ENCODE data around the gene MYLK.
"Not testable (repeated sequence)": the region's sequence is repeated elsewhere in the genome, so short reads cannot be mapped to it uniquely, and the experiment has no call there.

MYLK gene

DNA sequence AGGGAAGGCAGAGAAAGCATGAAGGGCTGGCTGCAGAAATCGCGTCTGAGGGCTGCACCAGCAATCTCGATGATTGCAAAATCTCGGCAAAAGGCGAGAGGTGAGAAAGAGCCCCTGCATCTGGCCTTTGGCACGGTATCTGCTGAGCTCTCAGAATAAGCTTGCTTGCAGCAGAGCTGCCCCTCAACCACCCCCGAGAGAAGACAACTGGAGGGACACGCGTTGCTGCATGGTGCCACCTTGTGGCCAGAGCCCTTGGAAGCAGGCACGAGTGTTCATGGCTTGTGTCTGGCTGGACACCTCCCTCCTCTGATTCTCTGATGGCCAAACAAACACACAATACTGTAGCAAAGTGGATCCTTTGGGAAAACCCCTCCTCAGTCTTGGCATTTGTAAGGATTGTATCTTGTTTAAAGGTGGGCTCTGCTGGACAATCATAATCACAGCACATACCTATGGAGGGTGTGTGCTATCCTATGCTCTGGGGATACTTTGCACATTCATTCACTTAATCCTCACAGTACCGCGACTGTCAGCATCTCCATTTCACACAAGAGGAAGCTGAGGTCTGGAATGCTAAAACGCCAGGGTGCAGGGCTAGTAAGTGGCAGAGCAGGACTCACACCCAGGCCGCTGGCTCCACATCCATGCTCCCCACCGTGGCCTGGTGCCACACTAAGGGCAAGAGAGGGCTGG, 164.9 kb downstream of the MYLK start:
- H3K4me3 ChIP-seq (ENCODE audit: control insufficient read depth, low read depth, low read length), result not testable (repeated sequence)
- TF ChIP-seq, protein P1, sequence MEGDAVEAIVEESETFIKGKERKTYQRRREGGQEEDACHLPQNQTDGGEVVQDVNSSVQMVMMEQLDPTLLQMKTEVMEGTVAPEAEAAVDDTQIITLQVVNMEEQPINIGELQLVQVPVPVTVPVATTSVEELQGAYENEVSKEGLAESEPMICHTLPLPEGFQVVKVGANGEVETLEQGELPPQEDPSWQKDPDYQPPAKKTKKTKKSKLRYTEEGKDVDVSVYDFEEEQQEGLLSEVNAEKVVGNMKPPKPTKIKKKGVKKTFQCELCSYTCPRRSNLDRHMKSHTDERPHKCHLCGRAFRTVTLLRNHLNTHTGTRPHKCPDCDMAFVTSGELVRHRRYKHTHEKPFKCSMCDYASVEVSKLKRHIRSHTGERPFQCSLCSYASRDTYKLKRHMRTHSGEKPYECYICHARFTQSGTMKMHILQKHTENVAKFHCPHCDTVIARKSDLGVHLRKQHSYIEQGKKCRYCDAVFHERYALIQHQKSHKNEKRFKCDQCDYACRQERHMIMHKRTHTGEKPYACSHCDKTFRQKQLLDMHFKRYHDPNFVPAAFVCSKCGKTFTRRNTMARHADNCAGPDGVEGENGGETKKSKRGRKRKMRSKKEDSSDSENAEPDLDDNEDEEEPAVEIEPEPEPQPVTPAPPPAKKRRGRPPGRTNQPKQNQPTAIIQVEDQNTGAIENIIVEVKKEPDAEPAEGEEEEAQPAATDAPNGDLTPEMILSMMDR (conservative IDR thresholded peaks at IDR 0.05; ENCODE audit: control insufficient read depth, insufficient read depth, low read depth, low read length), result peak; percentile 81
- peak; percentile 78 for DNase-seq (ENCODE audit: low read depth)

DNA sequence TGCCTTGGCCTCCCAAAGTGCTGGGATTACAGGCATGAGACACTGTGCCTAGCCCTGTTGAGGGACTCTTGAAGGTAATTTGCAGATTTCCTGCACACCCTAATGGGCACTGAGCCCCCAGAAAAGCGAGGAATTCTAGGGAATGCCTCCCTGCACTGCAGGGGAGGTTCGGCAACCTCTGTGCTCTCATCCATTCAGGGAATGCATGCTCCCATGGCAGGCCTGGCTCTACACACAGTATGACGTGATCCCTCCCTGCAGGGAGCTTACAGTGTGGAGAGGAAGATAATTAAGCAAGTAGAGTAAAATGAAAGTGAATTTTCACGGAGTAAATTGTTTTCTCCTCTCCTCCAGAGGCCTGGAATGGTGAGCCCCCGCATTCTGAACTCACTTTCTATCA, 166.0 kb downstream of the MYLK start:
- TF ChIP-seq, protein P1 (conservative IDR thresholded peaks at IDR 0.05; ENCODE audit: control insufficient read depth, insufficient read depth, low read depth, low read length), result no peak
- no peak overlapping the region for H3K4me3 ChIP-seq (ENCODE audit: control insufficient read depth, low read depth, low read length)
- no peak for DNase-seq (ENCODE audit: low read depth)

DNA sequence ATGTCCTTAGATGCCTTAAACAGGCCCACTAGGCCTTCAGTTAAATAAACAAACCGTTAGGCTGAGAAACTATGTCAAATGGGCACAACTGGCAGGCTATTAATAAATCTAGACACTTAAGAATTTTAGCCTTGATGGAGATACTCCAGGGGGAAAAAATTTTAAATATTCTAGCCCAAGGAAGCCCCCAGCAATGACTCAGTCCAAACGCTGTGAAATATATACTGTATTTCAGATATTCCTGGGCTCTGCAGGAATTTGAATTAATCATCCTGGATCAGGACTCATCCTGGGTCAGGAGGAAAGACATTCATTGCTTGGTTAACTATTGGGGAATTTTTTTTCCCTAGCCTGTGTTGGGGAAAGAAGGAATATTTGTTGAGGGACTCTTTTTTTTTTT, 166.7 kb downstream of the MYLK start:
- peak; percentile 45 for DNase-seq (ENCODE audit: low read depth)

DNA sequence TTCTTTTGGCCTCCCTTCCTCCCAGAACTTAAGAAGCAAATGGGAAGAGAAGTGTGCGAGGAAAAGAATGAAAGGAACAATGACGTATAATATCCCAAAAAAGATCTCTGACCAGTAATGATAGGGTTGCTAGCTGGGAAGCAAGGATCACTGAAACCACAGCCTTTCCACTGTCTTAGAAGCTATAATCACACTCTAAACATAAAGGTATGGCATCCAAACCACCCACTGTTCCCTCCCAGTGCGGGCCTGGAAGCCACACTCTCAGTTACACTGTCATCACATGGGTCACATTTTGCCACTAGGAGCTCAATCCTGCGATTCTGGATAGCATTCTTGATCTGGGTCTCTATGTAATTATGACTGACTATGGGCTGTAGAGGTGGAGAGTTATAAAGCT, 167.7 kb downstream of the MYLK start:
- DNase-seq (ENCODE audit: low read depth), result no peak
- no peak overlapping the region for H3K4me3 ChIP-seq (ENCODE audit: control insufficient read depth, low read depth, low read length)
- TF ChIP-seq, protein P1 (conservative IDR thresholded peaks at IDR 0.05; ENCODE audit: control insufficient read depth, insufficient read depth, low read depth, low read length), result no peak

More for the DNA sequence above, 166.7 kb downstream of the MYLK start:
- H3K4me3 ChIP-seq (ENCODE audit: control insufficient read depth, low read depth, low read length), result not testable (repeated sequence)

DNA sequence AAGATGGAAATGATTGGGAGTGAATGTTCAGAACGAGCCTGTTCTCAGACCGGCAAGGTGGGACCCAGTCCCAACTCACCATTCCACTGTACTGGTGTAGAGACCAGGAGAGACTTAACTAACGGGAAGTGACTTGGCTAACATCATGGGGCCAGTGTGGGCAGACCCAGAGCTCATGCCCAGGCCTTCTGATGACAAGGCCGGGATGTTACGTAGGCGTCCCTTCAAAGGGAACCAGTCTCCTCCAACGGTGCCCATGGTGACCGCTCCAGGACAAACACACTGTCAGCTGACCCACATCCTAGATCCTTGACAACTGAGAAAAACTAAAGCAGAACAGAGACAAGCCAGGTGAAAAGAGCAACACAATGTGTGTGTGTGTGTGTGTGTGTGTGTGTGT, 170.9 kb downstream of the MYLK start:
- TF ChIP-seq, protein P1 (conservative IDR thresholded peaks at IDR 0.05; ENCODE audit: control insufficient read depth, insufficient read depth, low read depth, low read length), result no peak
- DNase-seq (ENCODE audit: low read depth), result no peak
- H3K4me3 ChIP-seq (ENCODE audit: control insufficient read depth, low read depth, low read length), result no peak overlapping the region

DNA sequence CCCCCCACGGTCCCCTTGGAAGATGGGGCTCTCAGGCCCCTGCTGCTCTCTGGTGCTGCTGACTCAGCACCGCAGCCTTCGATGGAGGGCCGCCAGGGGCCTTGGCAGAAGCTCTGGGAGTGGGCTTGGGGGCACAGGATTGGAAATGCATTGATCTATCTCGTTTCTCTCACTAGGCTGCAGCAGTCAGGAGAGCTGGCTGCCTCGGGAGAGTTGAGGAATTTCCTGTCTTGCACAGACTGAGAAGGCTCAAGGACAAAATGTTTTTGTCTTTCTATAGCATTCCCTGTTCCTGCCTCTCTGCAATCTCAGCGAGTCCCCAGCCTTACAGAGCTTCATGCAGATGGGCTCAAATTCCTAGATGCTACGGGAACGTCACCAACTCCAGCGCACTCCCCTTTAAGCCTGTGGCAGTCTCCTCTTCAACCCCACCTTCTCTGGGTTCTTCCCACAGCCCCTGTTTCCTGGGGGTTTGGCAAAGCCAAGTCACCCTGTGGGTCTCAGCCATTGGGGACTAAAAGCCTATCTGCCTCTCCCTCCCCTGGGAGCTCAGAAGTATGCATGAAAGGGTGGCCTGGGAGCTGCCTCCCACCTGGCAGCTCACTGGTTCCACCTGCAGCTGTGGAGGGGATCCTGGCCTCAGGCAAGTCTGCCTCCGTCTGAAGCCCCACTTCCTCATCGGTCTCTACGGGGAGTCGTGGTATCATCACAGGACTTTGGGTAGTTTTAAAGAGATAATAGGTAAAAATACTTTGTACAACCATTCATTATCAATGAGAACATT, 171.9 kb downstream of the MYLK start:
- TF ChIP-seq, protein P1 (conservative IDR thresholded peaks at IDR 0.05; ENCODE audit: control insufficient read depth, insufficient read depth, low read depth, low read length), result no peak
- no peak for DNase-seq (ENCODE audit: low read depth)
- H3K4me3 ChIP-seq (ENCODE audit: control insufficient read depth, low read depth, low read length), result no peak overlapping the region

DNA sequence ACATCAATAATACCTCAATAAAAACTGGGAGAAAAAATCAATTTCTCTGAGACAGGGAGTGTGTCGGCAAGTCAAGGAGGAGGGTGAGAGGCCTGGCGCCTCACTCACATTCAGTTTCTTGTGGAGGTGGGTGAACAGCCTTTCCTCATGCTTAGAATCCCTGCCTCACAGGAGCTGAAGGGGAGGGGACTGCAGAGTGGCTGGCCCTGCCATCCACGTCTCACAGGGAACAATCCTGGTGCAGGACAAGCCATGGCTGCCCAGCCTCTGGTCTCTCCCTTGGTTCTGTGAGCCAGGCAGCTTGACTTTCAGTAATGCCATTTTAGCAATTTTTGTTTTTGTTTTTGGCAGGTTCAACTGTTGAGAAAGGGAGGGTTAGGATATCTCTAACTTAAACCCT, 172.8 kb downstream of the MYLK start:
- H3K4me3 ChIP-seq (ENCODE audit: control insufficient read depth, low read depth, low read length), result no peak overlapping the region
- TF ChIP-seq, protein P1 (conservative IDR thresholded peaks at IDR 0.05; ENCODE audit: control insufficient read depth, insufficient read depth, low read depth, low read length), result no peak

More for the DNA sequence above, 172.8 kb downstream of the MYLK start:
- no peak for DNase-seq (ENCODE audit: low read depth)

Measured in fibroblast of mammary gland (primary cell).